A673 (cell line): ENCODE data around the gene VANGL1. TPM values are rescaled to one million over a fixed set of nuclear protein-coding genes. Genes with fewer than 3 reads are reported as not detected.

Experiments
- BruUV-seq: library from RNA; stranded (reverse); fragments of 400-500 nt; replicated peaks from 2 replicates; lab custom pipeline; 2021; lab: Mats Ljungman, UMichigan
- CTCF ChIA-PET: fragments of 300-600 bp; sonication (Branson Sonifier 250); formaldehyde crosslinking; loops from one replicate; lab custom pipeline; 2022; ENCODE audit warnings: antibody characterized with exemption; lab: Charles Lee
- POLR2A ChIA-PET: fragments of 300-600 bp; sonication (Branson Sonifier 250); formaldehyde crosslinking; loops from one replicate; lab custom pipeline; 2022; ENCODE audit warnings: antibody characterized with exemption; ENCODE audit not compliant: low non-redundant PET; lab: Charles Lee
- DNase-seq: peaks from one replicate; pipeline ENCODE4 v3.0.0-alpha.2; 2015; ENCODE audit warnings: low spot score
- H3K27ac ChIP-seq: fragments of 200-600 bp; sonication (generic); 2 replicates; pipeline ENCODE4 v1.5.1; 2016; ENCODE audit warnings: mixed run types, low read depth, mild to moderate bottlenecking, mixed read lengths, antibody characterized with exemption, low read length; ENCODE audit not compliant: poor library complexity, severe bottlenecking
- H3K27me3 ChIP-seq: fragments of 200-600 bp; sonication (generic); replicated peaks from 2 replicates; pipeline ENCODE4 v1.6.1; 2017; ENCODE audit warnings: mixed run types, low read depth, mild to moderate bottlenecking, mixed read lengths, antibody characterized with exemption, low read length; ENCODE audit not compliant: insufficient read depth, poor library complexity
- H3K36me3 ChIP-seq: fragments of 200-600 bp; sonication (generic); 2 replicates; pipeline ENCODE4 v1.6.1; 2016; ENCODE audit warnings: mixed run types, mild to moderate bottlenecking, mixed read lengths, antibody characterized with exemption, low read length; ENCODE audit not compliant: insufficient read depth, poor library complexity, severe bottlenecking
- H3K4me1 ChIP-seq: fragments of 200-600 bp; sonication (generic); 2 replicates; pipeline ENCODE4 v1.6.1; 2017; ENCODE audit warnings: mixed run types, mild to moderate bottlenecking, mixed read lengths, antibody characterized with exemption, low read length; ENCODE audit not compliant: insufficient read depth, poor library complexity, severe bottlenecking
- H3K4me3 ChIP-seq: fragments of 200-600 bp; sonication (generic); 2 replicates; pipeline ENCODE4 v1.5.1; 2016; ENCODE audit warnings: low read depth, mixed run types, mild to moderate bottlenecking, mixed read lengths, low read length; ENCODE audit not compliant: poor library complexity, severe bottlenecking
- H3K9me3 ChIP-seq: fragments of 200-600 bp; sonication (generic); 2 replicates; pipeline ENCODE4 v1.6.1; 2016; ENCODE audit warnings: mixed run types, low read depth, mild to moderate bottlenecking, mixed read lengths, antibody characterized with exemption, low read length; ENCODE audit not compliant: poor library complexity, severe bottlenecking
- EZH2 ChIP-seq: fragments of 200-600 bp; sonication (generic); IDR thresholded peaks from 2 replicates; pipeline ENCODE4 v1.6.1; 2017; ENCODE audit warnings: borderline replicate concordance, low read depth, mild to moderate bottlenecking, mixed read lengths, antibody characterized with exemption, low read length; ENCODE audit not compliant: poor library complexity, severe bottlenecking
- intact Hi-C: fragments of 100-400 bp; cut with micrococcal nuclease; formaldehyde crosslinking; loops from one replicate; pipeline ENCODE4 v1.10.0; 2022; ENCODE audit not compliant: unreplicated experiment
- total RNA-seq: library from RNA; stranded (reverse); gene quantifications from 2 replicates; pipeline ENCODE4 v1.2.3, GENCODE V29; 2021
- TF ChIP-seq, protein P1 (sequence below): fragments of 300-800, 200-600 bp; sonication (generic); conservative IDR thresholded peaks from 2 replicates; pipeline ENCODE4 v1.5.1; 2017; ENCODE audit warnings: low read depth, mild to moderate bottlenecking, antibody characterized with exemption, low read length, moderate library complexity, mixed read lengths

VANGL1 gene
- total RNA-seq, 1 experiment from 2014 or later, result 20.0 TPM

GRCh38 chr1:115649964-115650363 lies 8.2 kb downstream of the VANGL1 start:
- ChIA-PET CTCF (no interaction called here), POLR2A (interaction anchor here (0.5 kb wide), 1 partner anchor 163 kb away, joined by 14 read pairs; no protein-coding TSS in a partner anchor)
- Histone ChIP-seq H3K4me3 (no peak overlapping the region), H3K9me3 (no peaks in the 10 kb centered on the region), H3K27ac (no peak overlapping the region), H3K27me3 (no peaks in the 10 kb centered on the region), H3K36me3 (peaks cover 13% of the 10 kb centered on the region), H3K4me1 (peaks cover 35% of the 10 kb centered on the region)
- DNase-seq, result no peak
- intact Hi-C loops, result no loop called here
- no peak for TF ChIP-seq EZH2
- TF ChIP-seq, protein P1, sequence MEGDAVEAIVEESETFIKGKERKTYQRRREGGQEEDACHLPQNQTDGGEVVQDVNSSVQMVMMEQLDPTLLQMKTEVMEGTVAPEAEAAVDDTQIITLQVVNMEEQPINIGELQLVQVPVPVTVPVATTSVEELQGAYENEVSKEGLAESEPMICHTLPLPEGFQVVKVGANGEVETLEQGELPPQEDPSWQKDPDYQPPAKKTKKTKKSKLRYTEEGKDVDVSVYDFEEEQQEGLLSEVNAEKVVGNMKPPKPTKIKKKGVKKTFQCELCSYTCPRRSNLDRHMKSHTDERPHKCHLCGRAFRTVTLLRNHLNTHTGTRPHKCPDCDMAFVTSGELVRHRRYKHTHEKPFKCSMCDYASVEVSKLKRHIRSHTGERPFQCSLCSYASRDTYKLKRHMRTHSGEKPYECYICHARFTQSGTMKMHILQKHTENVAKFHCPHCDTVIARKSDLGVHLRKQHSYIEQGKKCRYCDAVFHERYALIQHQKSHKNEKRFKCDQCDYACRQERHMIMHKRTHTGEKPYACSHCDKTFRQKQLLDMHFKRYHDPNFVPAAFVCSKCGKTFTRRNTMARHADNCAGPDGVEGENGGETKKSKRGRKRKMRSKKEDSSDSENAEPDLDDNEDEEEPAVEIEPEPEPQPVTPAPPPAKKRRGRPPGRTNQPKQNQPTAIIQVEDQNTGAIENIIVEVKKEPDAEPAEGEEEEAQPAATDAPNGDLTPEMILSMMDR, result no peak
- no TSS peak for BruUV-seq

DNA sequence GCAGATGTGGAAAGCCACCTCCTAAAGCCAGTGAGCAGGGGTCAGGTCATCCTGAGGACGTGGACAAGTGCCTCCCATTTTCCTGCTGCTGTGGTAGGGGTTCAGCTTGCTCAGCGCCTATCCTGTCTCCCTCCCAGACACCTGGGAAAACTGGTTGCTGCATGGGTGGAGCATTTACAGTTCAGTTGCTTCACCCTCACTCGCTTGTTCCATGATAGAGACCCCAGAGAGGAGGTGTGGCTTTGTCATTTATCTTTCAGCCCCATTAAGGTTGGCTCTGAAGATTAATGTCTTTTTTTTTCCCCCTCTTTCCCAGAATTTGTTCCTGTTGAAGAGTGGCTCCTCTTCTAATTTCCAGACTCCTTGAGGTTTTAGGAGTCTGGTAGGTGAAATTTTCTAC lies 9.2 kb downstream of the VANGL1 start:
- no TSS peak for BruUV-seq
- TF ChIP-seq EZH2, result no peak
- no peaks in the 10 kb centered on the region for H3K9me3 ChIP-seq
- ChIA-PET POLR2A (no interaction called here), CTCF (interaction anchor here (1.0 kb wide), 1 partner anchor 8 kb away, joined by 3 read pairs; no protein-coding TSS in a partner anchor)
- no peak overlapping the region for H3K4me3 ChIP-seq
- no peak for DNase-seq
- peaks cover 13% of the 10 kb centered on the region for H3K36me3 ChIP-seq
- H3K27ac ChIP-seq, result no peak overlapping the region
- H3K27me3 ChIP-seq, result no peaks in the 10 kb centered on the region
- intact Hi-C loops, result no loop called here
- peaks cover 36% of the 10 kb centered on the region for H3K4me1 ChIP-seq

DNA sequence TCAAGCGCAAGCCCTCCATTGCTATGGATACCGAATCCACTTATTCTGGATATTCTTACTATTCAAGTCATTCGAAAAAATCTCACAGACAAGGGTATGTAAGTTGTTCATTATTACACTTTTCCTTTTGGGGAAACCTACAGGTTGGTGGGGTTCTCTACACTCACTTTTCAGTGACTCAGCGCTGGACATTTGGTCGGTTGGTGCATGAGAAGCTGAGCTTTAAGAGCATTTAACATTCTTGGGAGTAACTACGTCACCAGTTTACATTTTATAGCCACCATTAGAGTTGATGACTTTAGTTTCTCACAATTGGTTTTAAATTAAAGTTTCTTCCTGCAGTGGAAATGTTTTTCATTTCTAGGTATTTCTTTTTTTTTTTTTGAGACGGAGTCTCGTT lies 9.6 kb downstream of the VANGL1 start:
- POLR2A ChIA-PET, result no interaction called here
- no TSS peak for BruUV-seq
- peaks cover 36% of the 10 kb centered on the region for H3K4me1 ChIP-seq
- TF ChIP-seq EZH2, result no peak
- TF ChIP-seq, protein P1, result no peak
- intact Hi-C loops, result no loop called here
- no peaks in the 10 kb centered on the region for H3K27me3 ChIP-seq
- no peak for DNase-seq
- CTCF ChIA-PET, result interaction anchor here (1.0 kb wide), 1 partner anchor 8 kb away, joined by 3 read pairs; no protein-coding TSS in a partner anchor
- H3K4me3 ChIP-seq, result no peak overlapping the region
- no peaks in the 10 kb centered on the region for H3K9me3 ChIP-seq
- peaks cover 13% of the 10 kb centered on the region for H3K36me3 ChIP-seq
- H3K27ac ChIP-seq, result no peak overlapping the region

GRCh38 chr1:115652236-115652788 lies 10.5 kb downstream of the VANGL1 start:
- intact Hi-C loops, result no loop called here
- H3K27me3 ChIP-seq, result no peaks in the 10 kb centered on the region
- POLR2A ChIA-PET, result no interaction called here
- CTCF ChIA-PET, result no interaction called here
- BruUV-seq, result no TSS peak
- no peak overlapping the region for H3K27ac ChIP-seq
- no peak for DNase-seq
- no peak overlapping the region for H3K4me3 ChIP-seq
- no peaks in the 10 kb centered on the region for H3K9me3 ChIP-seq
- peaks cover 36% of the 10 kb centered on the region for H3K4me1 ChIP-seq
- TF ChIP-seq EZH2, result no peak
- TF ChIP-seq, protein P1, result no peak
- H3K36me3 ChIP-seq, result peaks cover 13% of the 10 kb centered on the region
